Pancreas (tissue), 10 donors: ENCODE measurements around the gene PIK3C3. TPM values are rescaled to one million over a fixed set of nuclear protein-coding genes. Genes with fewer than 3 reads are reported as not detected.

ENCODE experiments used
- ATAC-seq, 4 donors: fragments of 200-7000 bp; cut with Tn5 transposase; one replicate each; pipeline versions ENCODE4 v1.8.0 to v1.9.1; 2020; ENCODE audit warnings: mild to moderate bottlenecking in 4 of 4, moderate library complexity in 4 of 4
- DNase-seq, 6 donors: peaks; one replicate each; pipeline ENCODE4 v3.0.0-alpha.2; 2020
- FAIRE-seq: peaks from 2 replicates; lab custom pipeline; 2012; peaks lifted over from hg19 to GRCh38; lab: Jason Lieb, UNC
- H3K27ac ChIP-seq, 4 donors: fragments of 200-600 bp; sonication (generic); 1 replicate in 3 of 4; 2 replicates in 1 of 4; pipeline versions ENCODE4 v1.5.0 to v1.8.0; 2020
- H3K27me3 ChIP-seq, 4 donors: fragments of 200-600 bp; one replicate each; pipeline ENCODE4 v1.8.0; 2021
- H3K36me3 ChIP-seq, 3 donors: fragments of 200-600 bp; sonication (generic) in 1 of 3; one replicate each; pipeline versions ENCODE4 v1.5.0 to v1.8.0; 2020 to 2021
- H3K4me1 ChIP-seq, 3 donors: fragments of 200-600 bp; one replicate each; pipeline ENCODE4 v1.8.0; 2021
- H3K4me3 ChIP-seq, 4 donors: fragments of 200-600 bp; sonication (generic) in 2 of 4; one replicate each; pipeline versions ENCODE4 v1.5.0 to v1.8.0; 2020 to 2021
- H3K9me3 ChIP-seq, 4 donors: fragments of 200-600 bp; one replicate each; pipeline ENCODE4 v1.8.0; 2021
- WGBS, 2 donors: extraction: QIAGEN DNeasy Blood & Tissue Kit; methylation state at CpG; one replicate each; pipeline ENCODE4 v1.1.7; 2013; 5-methylcytosine and 5-hydroxymethylcytosine counted together
- intact Hi-C, 3 donors: fragments of 100-400 bp; cut with DNase I; formaldehyde crosslinking; loops; one replicate each; pipeline versions ENCODE4 v1.11.1 to v1.14.2; 2022
- polyA plus RNA-seq, 2 donors: library from polyadenylated mRNA; stranded (reverse); fragments of 200-250 nt; gene quantifications; one replicate each; pipeline ENCODE4 v1.2.3, GENCODE V29; 2013
- total RNA-seq, 6 donors: library from RNA; stranded (reverse); fragmentation: NEBNext Ultra II Directional in 4 of 6; extraction: Animal tissue kit (Norgen Biotek cat#: 25700) in 4 of 6; gene quantifications; one replicate each; pipeline versions ENCODE4 v1.2.1 to v1.2.4, GENCODE V29; 2021 to 2023
- TF ChIP-seq, protein P1 (sequence below), 4 donors: fragments of 200-600 bp; sonication (generic) in 3 of 4; IDR thresholded peaks; one replicate each; pipeline versions ENCODE4 v1.5.0 to v1.8.0; 2021; ENCODE audit warnings: antibody characterized with exemption in 4 of 4
- donor health status: healthy with polysubstance abuse.
- donor health status: DM: no; HTN: no; CAD: no; lungs with moderate emphysema.
- donor health status: DM: no; HTN: no; CAD: no.
- donor health status: control.
- donor health status: control.
- donor health status: Bipolar disorder and iron deficiency.
- donor health status: DM: yes; HTN: yes; CAD: no.
- donor health status: DM: no; HTN: no; CAD: no.
- donor health status: DM: no; HTN: no; CAD: no.
- donor health status: DM: yes; HTN: yes; CAD: no.

PIK3C3 gene
- total and polyA plus RNA-seq, 8 donors, result 15.4 to 32.3 (median 19.5) TPM

DNA sequence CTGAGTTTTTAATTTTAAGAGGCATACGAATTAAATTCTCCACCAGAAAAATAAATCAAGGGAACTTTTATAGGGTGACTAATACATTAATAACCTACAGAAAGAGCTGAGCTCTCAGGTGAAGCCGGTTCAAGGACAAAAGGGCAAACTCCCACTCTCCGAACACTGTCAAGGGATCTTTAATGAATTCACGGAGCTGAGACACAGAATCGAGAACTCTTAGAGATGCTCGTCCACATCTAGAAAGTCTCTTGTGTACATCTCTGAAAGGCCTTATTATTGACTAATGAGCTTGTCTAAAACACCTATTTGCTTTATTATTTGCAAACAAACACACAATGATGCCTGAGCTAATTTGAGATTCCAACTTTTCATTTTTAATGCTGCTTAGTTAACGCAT is 33.3 kb upstream of the PIK3C3 start:
- H3K27ac ChIP-seq, result no peak overlapping the region
- DNase-seq, result no peak
- H3K36me3 ChIP-seq, result no peaks in the 10 kb centered on the region
- 75 to 84% methylated on average over 7 of the region's 7 CpGs for WGBS, 2 donors
- H3K4me1 ChIP-seq, result no peaks in the 10 kb centered on the region
- no peaks in the 10 kb centered on the region for H3K27me3 ChIP-seq
- intact Hi-C loops, result no loop called here
- TF ChIP-seq, protein P1, sequence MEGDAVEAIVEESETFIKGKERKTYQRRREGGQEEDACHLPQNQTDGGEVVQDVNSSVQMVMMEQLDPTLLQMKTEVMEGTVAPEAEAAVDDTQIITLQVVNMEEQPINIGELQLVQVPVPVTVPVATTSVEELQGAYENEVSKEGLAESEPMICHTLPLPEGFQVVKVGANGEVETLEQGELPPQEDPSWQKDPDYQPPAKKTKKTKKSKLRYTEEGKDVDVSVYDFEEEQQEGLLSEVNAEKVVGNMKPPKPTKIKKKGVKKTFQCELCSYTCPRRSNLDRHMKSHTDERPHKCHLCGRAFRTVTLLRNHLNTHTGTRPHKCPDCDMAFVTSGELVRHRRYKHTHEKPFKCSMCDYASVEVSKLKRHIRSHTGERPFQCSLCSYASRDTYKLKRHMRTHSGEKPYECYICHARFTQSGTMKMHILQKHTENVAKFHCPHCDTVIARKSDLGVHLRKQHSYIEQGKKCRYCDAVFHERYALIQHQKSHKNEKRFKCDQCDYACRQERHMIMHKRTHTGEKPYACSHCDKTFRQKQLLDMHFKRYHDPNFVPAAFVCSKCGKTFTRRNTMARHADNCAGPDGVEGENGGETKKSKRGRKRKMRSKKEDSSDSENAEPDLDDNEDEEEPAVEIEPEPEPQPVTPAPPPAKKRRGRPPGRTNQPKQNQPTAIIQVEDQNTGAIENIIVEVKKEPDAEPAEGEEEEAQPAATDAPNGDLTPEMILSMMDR (IDR thresholded peaks at IDR 0.05), result no peak
- ATAC-seq, result no peak
- H3K4me3 ChIP-seq, result no peak overlapping the region
- FAIRE-seq, result no peak
- H3K9me3 ChIP-seq, result no peaks in the 10 kb centered on the region

DNA sequence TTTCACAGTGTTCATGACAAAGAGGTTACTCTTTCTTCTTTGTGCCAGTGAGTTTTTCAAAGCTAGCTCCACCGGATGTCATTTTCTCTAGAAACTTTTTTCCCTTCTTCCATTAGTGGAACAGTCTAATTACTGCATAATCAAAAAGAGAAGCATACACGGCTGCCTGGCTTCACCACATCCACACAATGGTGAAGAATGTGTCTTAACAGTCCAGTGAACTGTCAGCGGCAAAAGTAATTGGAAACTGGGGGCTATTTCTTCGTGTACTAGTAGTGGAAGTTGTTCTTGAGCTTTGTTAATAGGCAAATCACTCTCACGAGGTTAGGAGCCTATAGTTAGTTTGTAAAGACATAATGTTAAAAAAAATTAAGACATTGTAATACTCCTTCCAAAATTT is 32.9 kb upstream of the PIK3C3 start:
- no peak for DNase-seq
- H3K36me3 ChIP-seq, result no peaks in the 10 kb centered on the region
- intact Hi-C loops, result no loop called here
- H3K4me3 ChIP-seq, result no peak overlapping the region
- 65 to 68% methylated on average over 5 of the region's 5 CpGs for WGBS, 2 donors
- H3K4me1 ChIP-seq, result no peaks in the 10 kb centered on the region
- TF ChIP-seq, protein P1 (IDR thresholded peaks at IDR 0.05), result no peak
- no peaks in the 10 kb centered on the region for H3K27me3 ChIP-seq
- no peak overlapping the region for H3K27ac ChIP-seq
- ATAC-seq, result no peak
- no peak for FAIRE-seq
- H3K9me3 ChIP-seq, result no peaks in the 10 kb centered on the region

DNA sequence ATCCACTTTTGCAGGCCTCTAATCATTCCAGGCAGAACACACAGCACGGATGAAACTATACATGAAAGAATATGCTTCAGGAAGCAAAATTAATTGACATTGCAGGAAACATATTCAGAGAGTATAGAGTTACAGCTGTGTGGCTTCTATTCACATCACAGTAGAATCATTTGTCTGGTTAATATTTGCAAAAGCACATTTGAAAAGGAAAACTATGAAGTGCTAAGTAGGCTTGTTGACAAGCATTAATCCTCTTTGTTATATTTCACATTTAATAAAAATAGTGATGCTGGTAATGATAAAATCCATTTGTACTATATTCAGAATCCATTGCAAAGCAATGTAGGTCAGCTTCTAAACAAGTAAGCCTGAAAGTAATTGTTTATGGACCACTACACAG is 32.2 kb upstream of the PIK3C3 start:
- no peak overlapping the region for H3K27ac ChIP-seq
- H3K4me3 ChIP-seq, result no peak overlapping the region
- H3K4me1 ChIP-seq, result no peaks in the 10 kb centered on the region
- no peak for DNase-seq
- no peak for ATAC-seq
- WGBS, 2 donors, result 52 to 65% methylated on average over 1 of the region's 1 CpG
- H3K36me3 ChIP-seq, result no peaks in the 10 kb centered on the region
- no peaks in the 10 kb centered on the region for H3K9me3 ChIP-seq
- no peak for FAIRE-seq
- TF ChIP-seq, protein P1 (IDR thresholded peaks at IDR 0.05), result no peak
- intact Hi-C loops, result no loop called here
- H3K27me3 ChIP-seq, result no peaks in the 10 kb centered on the region

DNA sequence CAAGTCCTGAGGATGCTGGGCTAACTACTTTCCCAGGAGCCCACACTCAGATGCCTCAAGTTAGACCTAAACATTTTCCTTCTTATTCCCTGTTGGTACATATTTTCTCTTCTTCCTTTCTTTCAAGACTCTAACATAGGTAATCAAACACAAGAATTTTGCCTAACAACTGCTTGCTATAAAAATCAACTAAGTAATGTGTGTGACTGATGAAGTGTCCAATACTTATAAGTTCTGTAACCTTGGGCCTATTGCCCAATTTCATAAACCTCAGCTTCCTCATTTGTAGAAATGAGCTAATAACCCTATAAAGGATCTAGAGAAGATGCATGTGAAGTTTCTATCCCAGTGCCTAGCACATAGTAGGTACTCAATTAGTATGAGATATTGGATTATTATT is 31.6 kb upstream of the PIK3C3 start:
- Histone ChIP-seq H3K4me1 (no peaks in the 10 kb centered on the region), H3K9me3 (no peaks in the 10 kb centered on the region), H3K4me3 (no peak overlapping the region), H3K36me3 (no peaks in the 10 kb centered on the region), H3K27me3 (no peaks in the 10 kb centered on the region), H3K27ac (no peak overlapping the region)
- ATAC-seq (no peak), FAIRE-seq (no peak), DNase-seq (no peak)
- TF ChIP-seq, protein P1 (IDR thresholded peaks at IDR 0.05), result no peak
- intact Hi-C loops, result no loop called here

DNA sequence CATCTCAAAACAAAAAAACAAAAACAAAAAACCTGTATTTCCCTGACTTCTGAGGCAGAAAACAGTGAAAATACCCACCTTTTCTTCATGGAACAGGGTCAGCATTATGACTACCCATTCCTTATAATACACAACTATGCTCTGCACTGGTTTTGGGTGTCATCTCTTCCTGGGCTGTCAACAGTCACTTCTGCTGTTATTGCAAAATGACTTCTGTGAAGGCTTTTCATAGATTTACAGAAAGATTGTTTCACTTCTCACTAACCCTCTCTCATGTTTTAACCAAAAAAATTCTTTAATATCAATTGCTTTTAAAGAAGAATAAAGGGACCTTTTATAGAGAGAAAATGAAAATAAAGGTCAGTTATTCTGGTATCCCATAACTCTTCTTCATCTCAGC is 26.5 kb upstream of the PIK3C3 start:
- Histone ChIP-seq H3K4me3 (no peak overlapping the region), H3K36me3 (no peaks in the 10 kb centered on the region), H3K4me1 (no peaks in the 10 kb centered on the region), H3K27me3 (no peaks in the 10 kb centered on the region), H3K27ac (no peak overlapping the region), H3K9me3 (no peaks in the 10 kb centered on the region)
- DNase-seq (no peak), FAIRE-seq (no peak), ATAC-seq (no peak)
- intact Hi-C loops, result no loop called here
- TF ChIP-seq, protein P1 (IDR thresholded peaks at IDR 0.05), result no peak
